T-helper 17 cell (primary cell): Measurements from ENCODE around the gene SH2D6. TPM values are rescaled to one million over a fixed set of nuclear protein-coding genes. Genes with fewer than 3 reads are reported as not detected.
"Not testable (repeated sequence)": the region's sequence is repeated elsewhere in the genome, so short reads cannot be mapped to it uniquely, and the experiment has no call there.

Experiments
- ATAC-seq: fragments of 150-1000 bp; cut with Tn5 transposase; 2 replicates; pipeline ENCODE4 v1.10.0; 2021; ENCODE audit warnings: mild to moderate bottlenecking, moderate library complexity
- DNase-seq, 3 donors: peaks; one replicate each; pipeline versions ENCODE4 v3.0.0 to v3.0.0-alpha.2; 2020 to 2021
- H3K9me3 ChIP-seq: one replicate; pipeline ENCODE4 v1.7.0; 2013; ENCODE audit warnings: low read length, mild to moderate bottlenecking; ENCODE audit not compliant: control insufficient read depth, poor library complexity, severe bottlenecking
- H3K27ac Mint-ChIP-seq: one replicate; pipeline ENCODE4 v1.8.0; 2022; ENCODE audit warnings: mild to moderate bottlenecking, moderate library complexity, mixed read lengths
- H3K27me3 Mint-ChIP-seq: one replicate; pipeline ENCODE4 v1.8.0; 2022; ENCODE audit warnings: mixed read lengths
- H3K36me3 Mint-ChIP-seq: one replicate; pipeline ENCODE4 v1.8.0; 2022; ENCODE audit warnings: low read depth, mixed read lengths
- H3K4me1 Mint-ChIP-seq: one replicate; pipeline ENCODE4 v1.8.0; 2022; ENCODE audit warnings: mild to moderate bottlenecking, mixed read lengths
- H3K4me3 Mint-ChIP-seq: one replicate; pipeline ENCODE4 v1.8.0; 2022; ENCODE audit warnings: mild to moderate bottlenecking, moderate library complexity, mixed read lengths
- total RNA-seq, 4 donors: library from RNA in 2 of 4; stranded (reverse) in 2 of 4; gene quantifications; one replicate each; pipeline ENCODE4 v1.2.3 and lab custom pipeline; 2022 to 2026

Gene SH2D6
- total RNA-seq (under 1 TPM; 0.26 to 0.40 TPM), total RNA-seq (lab: John Stamatoyannopoulos, UW) (0 to 0.15 reads per million in 2 donors)

DNA sequence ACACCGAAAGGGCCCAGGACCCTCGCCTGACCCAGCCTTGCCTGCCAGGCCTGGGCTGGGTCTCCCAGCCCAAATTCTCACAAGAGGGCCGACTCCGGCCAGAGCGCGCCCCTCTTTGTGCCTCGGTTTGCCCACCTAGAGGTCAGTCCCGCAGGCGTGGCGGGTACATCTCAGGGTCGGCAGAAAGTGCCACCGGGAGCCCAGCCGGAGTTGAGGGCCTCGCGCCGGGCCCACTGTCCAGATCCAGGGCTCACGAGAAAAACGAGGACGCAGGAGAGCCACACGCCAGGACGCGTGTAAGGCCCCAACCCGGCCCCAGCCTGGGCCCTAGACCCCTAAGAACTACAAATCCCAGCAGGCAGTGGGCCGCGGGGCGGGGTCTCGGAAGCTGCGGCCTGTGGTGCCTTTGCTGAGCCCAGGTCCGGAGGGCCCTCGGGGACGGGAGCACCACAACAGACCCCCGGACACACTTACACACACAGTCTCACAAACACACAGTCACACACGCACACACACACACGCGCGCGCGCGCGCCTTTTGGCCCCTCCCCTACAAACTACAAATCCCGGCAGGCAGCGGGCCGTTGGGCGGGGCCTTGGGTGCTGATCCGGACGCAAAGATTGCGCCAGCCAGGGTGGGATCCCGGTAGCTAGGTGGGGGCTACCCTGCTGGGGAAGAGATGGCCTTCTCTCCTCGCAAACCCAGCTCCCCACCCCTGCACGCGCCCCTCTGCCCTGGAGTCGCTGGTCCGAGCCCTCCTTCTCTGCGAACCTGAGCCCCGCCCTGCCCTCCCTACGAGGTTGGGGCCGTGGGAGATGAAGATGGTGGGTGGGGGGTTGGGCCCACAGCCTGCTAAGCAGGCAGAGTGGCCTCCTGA lies at the start of gene SH2D6:
Gene SH2D6, plus strand, starts transcription at position 583 of the 877 bp plus-strand sequence. CDS start 10,752 bp downstream, outside the sequence.
- no peaks in the 10 kb centered on the region for H3K36me3 Mint-ChIP-seq
- peak; percentile 91 for ATAC-seq
- peak within 1 kb of the TSS; percentile 88 for H3K27ac Mint-ChIP-seq
- H3K27me3 Mint-ChIP-seq: no peaks in the 10 kb centered on the region
- no peaks in the 10 kb centered on the region for H3K9me3 ChIP-seq
- peak; percentile 70 to 82 (median 72) for DNase-seq
- H3K4me3 Mint-ChIP-seq: peak within 1 kb of the TSS; percentile 95
- peaks cover 25% of the 10 kb centered on the region for H3K4me1 Mint-ChIP-seq

DNA sequence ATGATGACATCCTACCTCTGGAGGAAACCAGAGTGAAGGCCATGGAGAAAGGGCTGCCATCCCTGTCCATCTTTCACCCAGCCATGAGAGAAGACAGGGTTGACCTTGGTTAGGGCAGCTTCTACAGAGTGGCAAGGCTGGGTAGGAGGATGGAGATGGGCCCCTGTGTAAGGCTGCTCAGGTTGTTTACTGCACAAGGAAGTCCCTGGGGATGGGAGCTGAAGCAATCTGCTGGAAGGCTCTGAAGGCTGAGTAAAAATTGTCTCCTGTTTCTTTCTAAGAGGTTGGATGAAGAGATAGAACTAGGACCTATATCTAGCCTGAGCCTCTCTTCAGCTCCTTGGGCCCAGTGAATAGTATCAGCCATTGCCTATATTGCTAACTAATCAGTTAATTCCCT lies 49.6 kb upstream of the SH2D6 start:
- no peak for DNase-seq
- H3K4me3 Mint-ChIP-seq: no peak overlapping the region
- peaks cover 3% of the 10 kb centered on the region for H3K36me3 Mint-ChIP-seq
- ATAC-seq: no peak
- no peaks in the 10 kb centered on the region for H3K27me3 Mint-ChIP-seq
- H3K9me3 ChIP-seq: no peaks in the 10 kb centered on the region
- H3K4me1 Mint-ChIP-seq: peaks cover 5% of the 10 kb centered on the region
- H3K27ac Mint-ChIP-seq: no peak overlapping the region

DNA sequence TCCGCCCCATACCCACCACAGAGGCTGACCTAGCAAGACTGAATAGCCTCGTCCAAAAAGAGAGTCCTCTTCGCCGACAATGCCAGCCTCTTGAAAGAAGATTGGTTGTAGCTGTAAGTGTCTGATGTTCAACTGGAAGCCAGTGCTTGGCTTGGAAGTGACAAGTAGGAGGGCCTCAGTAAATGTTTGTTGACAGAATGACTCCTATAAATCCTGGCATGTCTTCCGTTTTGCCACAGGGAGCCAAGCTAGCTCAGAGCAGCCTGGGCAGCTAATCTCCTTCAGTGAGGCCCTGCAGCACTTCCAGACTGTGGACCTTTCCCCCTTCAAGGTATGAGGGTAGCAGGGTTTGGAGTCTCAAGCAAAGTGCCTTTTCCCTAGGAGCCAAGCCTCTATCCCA lies 49.0 kb upstream of the SH2D6 start:
- no peak for DNase-seq
- ATAC-seq: no peak
- H3K9me3 ChIP-seq: no peaks in the 10 kb centered on the region
- peaks cover 5% of the 10 kb centered on the region for H3K4me1 Mint-ChIP-seq
- H3K27me3 Mint-ChIP-seq: no peaks in the 10 kb centered on the region
- H3K36me3 Mint-ChIP-seq: peaks cover 3% of the 10 kb centered on the region
- H3K27ac Mint-ChIP-seq: no peak overlapping the region
- H3K4me3 Mint-ChIP-seq: no peak overlapping the region

DNA sequence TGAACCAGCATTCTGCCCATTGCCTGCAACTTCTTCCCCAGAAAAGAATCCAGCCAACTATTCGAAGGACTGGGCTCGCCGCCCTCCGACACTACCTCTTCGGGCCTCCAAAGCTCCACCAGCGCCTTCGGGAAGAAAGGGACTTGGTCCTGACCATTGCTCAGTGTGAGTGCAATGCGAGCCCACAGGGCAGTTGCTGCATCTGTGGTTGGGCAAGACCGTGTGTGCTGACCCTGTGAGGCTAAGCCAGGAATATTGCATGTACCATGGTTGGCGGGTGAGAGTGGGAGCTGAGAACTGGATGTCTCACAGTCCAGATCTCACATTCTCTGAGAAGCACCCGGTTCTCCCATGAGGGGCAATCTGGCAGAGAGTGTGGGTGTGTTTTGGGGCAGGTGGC lies 47.5 kb upstream of the SH2D6 start:
- no peaks in the 10 kb centered on the region for H3K9me3 ChIP-seq
- H3K36me3 Mint-ChIP-seq: peaks cover 5% of the 10 kb centered on the region
- H3K27me3 Mint-ChIP-seq: no peaks in the 10 kb centered on the region
- H3K27ac Mint-ChIP-seq: no peak overlapping the region
- H3K4me1 Mint-ChIP-seq: peaks cover 10% of the 10 kb centered on the region
- DNase-seq: no peak
- H3K4me3 Mint-ChIP-seq: no peak overlapping the region
- ATAC-seq: no peak

DNA sequence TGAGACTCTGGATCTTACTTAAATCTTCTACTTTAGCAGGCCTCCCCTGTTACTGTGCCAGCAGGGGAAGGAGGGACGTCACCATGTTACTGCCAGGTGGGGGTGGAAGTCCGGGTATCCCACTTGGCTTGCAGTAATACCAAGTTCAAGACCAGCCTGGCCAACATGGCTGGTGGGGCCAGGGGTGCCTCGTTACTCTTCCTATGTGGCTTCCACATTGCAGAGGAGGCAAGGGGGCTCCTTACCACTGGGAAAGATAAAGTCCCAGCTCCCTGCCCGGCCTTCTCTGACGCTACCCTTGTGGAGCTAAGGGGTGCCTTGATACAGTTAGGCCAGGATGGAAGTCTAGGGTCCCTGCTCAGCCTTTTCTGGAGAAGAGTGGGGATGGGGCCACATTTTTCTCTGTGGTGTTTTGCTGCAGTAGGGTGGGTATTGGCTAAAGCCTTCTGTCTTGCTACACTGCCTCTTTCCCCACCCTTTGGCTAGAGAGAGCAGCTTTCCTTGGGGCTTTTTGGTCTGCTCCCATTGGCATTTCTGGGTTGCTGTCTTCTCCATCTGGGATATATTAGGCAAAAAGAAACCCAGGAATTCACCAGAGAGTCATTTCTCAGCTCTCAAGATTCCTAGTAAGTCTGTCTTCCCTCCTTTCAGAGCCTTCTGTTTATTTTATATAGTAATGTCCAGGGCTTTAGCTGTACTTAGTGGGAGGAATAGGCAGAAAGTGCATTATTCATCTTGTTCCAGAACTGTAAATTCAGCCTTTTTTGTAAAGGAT lies 42.0 kb upstream of the SH2D6 start:
- Mint-ChIP-seq H3K36me3 (peaks cover 13% of the 10 kb centered on the region), H3K27ac (no peak overlapping the region), H3K4me1 (peaks cover 6% of the 10 kb centered on the region), H3K27me3 (no peaks in the 10 kb centered on the region), H3K4me3 (no peak overlapping the region)
- no peak for DNase-seq
- H3K9me3 ChIP-seq: no peaks in the 10 kb centered on the region
- ATAC-seq: no peak

DNA sequence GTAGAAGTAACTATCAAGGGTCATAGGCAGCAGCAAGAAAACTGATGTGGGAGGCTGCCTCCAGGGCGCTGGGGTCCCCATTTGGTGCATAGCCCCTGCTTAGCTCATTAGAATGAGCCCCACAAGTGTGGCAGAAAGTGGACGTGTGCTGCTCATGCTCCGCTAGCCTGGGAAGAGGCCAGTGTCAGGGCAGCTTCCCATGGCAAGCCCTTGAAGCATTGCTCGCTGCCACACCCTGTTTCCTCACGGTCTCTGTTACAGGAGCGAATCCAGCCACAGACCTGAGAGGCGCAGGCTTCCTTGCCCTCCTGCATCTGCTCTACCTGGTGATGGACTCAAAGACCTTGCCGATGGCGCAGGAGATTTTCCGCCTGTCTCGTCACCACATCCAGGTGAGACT lies 41.4 kb upstream of the SH2D6 start:
- no peak overlapping the region for H3K4me3 Mint-ChIP-seq
- no peaks in the 10 kb centered on the region for H3K9me3 ChIP-seq
- H3K36me3 Mint-ChIP-seq: peaks cover 13% of the 10 kb centered on the region
- no peak for ATAC-seq
- H3K27me3 Mint-ChIP-seq: no peaks in the 10 kb centered on the region
- peaks cover 6% of the 10 kb centered on the region for H3K4me1 Mint-ChIP-seq
- H3K27ac Mint-ChIP-seq: peak overlapping the region; percentile 14
- DNase-seq: no peak

DNA sequence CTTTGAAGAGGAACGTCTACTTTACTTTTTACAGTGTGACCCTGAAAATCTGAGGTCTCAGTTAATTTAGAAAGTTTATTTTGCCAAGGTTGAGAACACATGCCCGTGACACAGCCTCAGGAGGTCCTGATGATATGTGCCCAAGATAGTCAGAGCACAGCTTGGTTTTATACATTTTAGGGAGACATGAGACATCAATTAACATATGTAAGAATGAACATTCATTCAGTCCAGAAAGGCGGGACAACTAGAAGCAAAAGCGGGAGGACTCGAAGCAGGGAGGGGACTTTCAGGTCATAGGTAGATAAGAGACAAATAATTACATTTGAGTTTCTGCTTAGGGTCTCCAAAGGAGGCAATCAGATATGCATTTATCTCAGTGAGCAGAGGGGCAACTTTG lies 40.3 kb upstream of the SH2D6 start:
- ATAC-seq (no peak), DNase-seq (no peak)
- H3K4me1 Mint-ChIP-seq: peaks cover 6% of the 10 kb centered on the region
- H3K4me3 Mint-ChIP-seq: no peak overlapping the region
- H3K27me3 Mint-ChIP-seq: no peaks in the 10 kb centered on the region
- H3K27ac Mint-ChIP-seq: no peak overlapping the region
- no peaks in the 10 kb centered on the region for H3K9me3 ChIP-seq
- peaks cover 13% of the 10 kb centered on the region for H3K36me3 Mint-ChIP-seq

DNA sequence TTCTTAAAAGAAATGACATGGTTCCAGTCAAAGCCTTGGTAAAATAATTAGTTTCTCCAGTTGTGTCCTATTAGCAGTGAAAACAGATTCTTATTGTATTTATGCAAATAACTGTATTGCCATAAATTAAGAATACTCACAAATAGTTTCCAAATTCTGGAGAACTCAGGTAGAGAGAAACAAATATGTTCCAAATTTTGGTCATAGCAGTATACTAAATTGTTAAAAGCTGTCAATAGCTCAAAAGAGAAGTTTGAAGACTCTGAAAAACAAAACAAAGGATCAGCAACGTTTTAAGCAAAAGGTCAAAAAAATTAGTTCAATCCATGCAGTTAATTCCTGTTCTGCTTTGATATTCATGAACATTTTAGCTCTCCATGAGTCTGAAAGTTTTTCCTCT lies 38.5 kb upstream of the SH2D6 start:
- Mint-ChIP-seq H3K4me3 (no peak overlapping the region), H3K36me3 (peaks cover 16% of the 10 kb centered on the region), H3K27me3 (no peaks in the 10 kb centered on the region), H3K27ac (no peak overlapping the region), H3K4me1 (peaks cover 8% of the 10 kb centered on the region)
- DNase-seq (no peak), ATAC-seq (no peak)
- no peaks in the 10 kb centered on the region for H3K9me3 ChIP-seq

DNA sequence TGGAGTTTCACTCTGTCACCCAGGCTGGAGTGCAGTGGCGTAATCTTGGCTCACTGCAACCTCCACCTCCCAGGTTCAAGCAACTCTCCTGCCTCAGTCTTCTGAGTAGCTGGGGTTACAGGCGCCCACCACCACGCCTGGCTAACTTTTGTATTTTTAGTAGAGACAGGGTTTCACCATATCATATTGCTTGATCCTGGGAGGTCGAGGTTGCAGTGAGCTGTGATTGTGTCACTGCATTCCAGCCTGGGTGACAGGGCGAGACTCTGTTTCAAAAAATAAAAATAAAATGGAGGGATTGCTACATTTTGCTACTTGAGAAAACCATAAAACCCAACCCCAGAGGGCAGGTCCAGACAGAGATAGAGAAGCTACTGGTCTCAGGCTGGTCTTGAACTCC lies 35.4 kb upstream of the SH2D6 start:
- not testable (repeated sequence) for H3K36me3 Mint-ChIP-seq, ATAC-seq, H3K4me1 Mint-ChIP-seq, H3K27me3 Mint-ChIP-seq, DNase-seq, H3K4me3 Mint-ChIP-seq, H3K27ac Mint-ChIP-seq, H3K9me3 ChIP-seq

DNA sequence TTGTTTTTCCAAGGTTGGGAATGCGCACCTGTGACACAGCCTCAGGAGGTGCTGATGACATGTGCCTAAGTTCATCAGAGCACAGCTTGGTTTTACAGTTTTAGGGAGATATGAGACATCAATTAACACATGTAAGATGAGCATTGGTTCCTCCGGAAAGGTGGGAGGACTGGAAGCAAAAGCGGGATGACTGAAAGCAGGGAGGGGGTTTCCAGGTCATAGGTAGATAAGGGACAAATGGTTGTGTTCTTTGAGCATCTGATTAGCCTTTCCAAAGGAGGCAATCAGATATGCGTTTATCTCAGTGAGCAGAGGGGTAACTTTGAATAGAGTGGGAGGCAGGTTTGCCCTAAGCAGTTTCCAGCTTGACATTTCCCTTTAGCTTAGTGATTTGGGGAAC lies 34.7 kb upstream of the SH2D6 start:
- no peaks in the 10 kb centered on the region for H3K9me3 ChIP-seq
- H3K36me3 Mint-ChIP-seq: peaks cover 5% of the 10 kb centered on the region
- peak overlapping the region; percentile 83 for H3K27ac Mint-ChIP-seq
- H3K4me3 Mint-ChIP-seq: no peak overlapping the region
- peaks cover 5% of the 10 kb centered on the region for H3K4me1 Mint-ChIP-seq
- DNase-seq (no peak), ATAC-seq (no peak)
- no peaks in the 10 kb centered on the region for H3K27me3 Mint-ChIP-seq

DNA sequence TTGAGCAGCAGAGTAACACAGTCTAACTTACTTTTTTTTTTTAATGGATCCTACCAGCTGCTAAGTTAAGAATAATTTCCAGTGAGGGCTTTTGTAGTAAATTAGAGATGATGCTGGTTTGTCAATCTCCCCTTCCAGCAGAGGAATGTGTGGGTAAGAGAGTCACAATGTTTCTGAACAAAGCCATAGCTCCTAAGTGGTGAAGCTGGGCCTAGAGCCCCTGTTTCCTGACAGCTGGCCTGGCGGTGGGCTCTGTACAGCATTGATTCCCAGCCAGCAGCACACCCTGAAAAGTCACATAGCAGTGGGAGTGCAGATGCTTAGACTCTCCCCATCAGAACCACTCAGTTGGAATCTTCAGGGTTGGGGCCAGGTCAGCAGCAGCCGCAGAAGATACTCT lies 32.8 kb upstream of the SH2D6 start:
- ATAC-seq (no peak), DNase-seq (no peak)
- Mint-ChIP-seq H3K36me3 (peaks cover 5% of the 10 kb centered on the region), H3K27ac (peak overlapping the region; percentile 9), H3K27me3 (no peaks in the 10 kb centered on the region), H3K4me1 (peaks cover 7% of the 10 kb centered on the region), H3K4me3 (no peak overlapping the region)
- no peaks in the 10 kb centered on the region for H3K9me3 ChIP-seq

DNA sequence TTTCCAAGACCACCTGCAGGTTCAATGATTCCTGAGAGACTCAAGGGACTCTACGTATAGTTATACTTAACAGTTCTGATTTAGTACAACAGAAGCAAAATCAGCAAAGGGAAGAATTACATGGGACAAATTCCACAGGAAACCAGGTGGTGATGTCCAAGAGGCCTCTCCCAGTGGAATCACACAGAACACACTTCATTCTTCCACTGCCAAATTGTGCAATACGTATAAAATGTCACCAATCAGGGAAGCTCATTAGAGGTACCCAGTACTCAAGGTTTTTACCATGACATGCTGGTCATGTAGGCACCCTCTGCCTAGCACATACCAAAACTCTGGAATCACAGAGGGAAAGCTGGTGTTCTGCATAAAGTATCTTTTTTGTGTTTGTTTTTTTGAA lies 30.8 kb upstream of the SH2D6 start:
- H3K27ac Mint-ChIP-seq: peak overlapping the region; percentile 32
- no peak overlapping the region for H3K4me3 Mint-ChIP-seq
- DNase-seq (no peak), ATAC-seq (no peak)
- no peaks in the 10 kb centered on the region for H3K27me3 Mint-ChIP-seq
- H3K4me1 Mint-ChIP-seq: peaks cover 13% of the 10 kb centered on the region
- H3K36me3 Mint-ChIP-seq: peaks cover 5% of the 10 kb centered on the region
- H3K9me3 ChIP-seq: no peaks in the 10 kb centered on the region

DNA sequence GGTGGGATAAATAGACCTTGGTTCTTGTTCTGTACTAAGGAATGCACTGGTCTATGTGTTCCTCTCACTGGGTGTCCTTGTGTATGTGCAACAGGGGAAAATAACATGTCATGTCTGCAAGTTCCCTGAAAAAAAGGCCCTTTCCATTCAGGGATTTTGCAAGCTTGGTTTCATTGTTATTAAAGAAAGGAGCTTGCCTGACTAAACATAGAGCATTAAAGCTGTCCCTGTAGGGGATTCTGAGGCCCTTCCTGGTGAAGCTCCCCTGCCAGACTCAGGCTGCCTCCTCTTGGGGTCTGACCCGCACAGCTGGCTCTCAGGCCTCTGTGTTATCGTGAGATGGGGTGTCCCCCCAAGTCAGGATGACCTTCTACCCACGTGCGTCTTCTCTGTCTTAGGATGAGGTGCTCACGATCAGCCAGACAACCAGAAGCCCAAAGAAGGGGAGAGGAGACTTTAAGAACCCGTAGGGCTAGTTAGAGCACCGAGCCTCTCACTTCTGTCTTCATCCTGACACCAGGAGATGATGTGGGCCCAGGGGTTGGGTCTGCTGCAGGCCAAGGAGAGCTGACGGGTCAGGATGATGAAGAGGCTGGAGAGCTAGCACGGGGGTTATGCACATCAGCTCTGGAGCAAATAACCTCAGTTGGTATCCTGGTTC lies 29.5 kb upstream of the SH2D6 start:
- H3K27me3 Mint-ChIP-seq: no peaks in the 10 kb centered on the region
- DNase-seq: no peak
- H3K36me3 Mint-ChIP-seq: peaks cover 5% of the 10 kb centered on the region
- no peaks in the 10 kb centered on the region for H3K9me3 ChIP-seq
- no peak overlapping the region for H3K4me3 Mint-ChIP-seq
- H3K27ac Mint-ChIP-seq: peak overlapping the region; percentile 83
- no peak for ATAC-seq
- peaks cover 13% of the 10 kb centered on the region for H3K4me1 Mint-ChIP-seq
